SK-N-SH treated with all-trans-retinoic acid at 6 μM for 48 hours (cell line): Measurements from ENCODE around the gene ITGA8.

Source experiments
- ATAC-seq: fragments of 200-7000 bp; cut with Tn5 transposase; 3 replicates; pipeline ENCODE4 v1.9.1; 2020; ENCODE audit warnings: mild to moderate bottlenecking, moderate library complexity
- ARNTL ChIP-seq: fragments of 450-650 bp; formaldehyde crosslinking; IDR thresholded peaks from 2 replicates; pipeline ENCODE4 v1.5.0; 2020; ENCODE audit warnings: low read depth, mild to moderate bottlenecking, moderate library complexity, borderline replicate concordance
- BACH2 ChIP-seq: fragments of 250-450 bp; sonication (Bioruptor Pico); IDR thresholded peaks from 2 replicates; pipeline ENCODE4 v1.9.0; 2021; ENCODE audit warnings: mild to moderate bottlenecking, borderline replicate concordance
- CSDC2 ChIP-seq: fragments of 250-450 bp; sonication (Bioruptor Pico); IDR thresholded peaks from 2 replicates; pipeline ENCODE4 v1.5.0; 2020; ENCODE audit warnings: mild to moderate bottlenecking, moderate library complexity
- ESRRG ChIP-seq: fragments of 250-450 bp; sonication (Bioruptor Pico); IDR thresholded peaks from 2 replicates; pipeline ENCODE4 v1.6.1; 2021; ENCODE audit warnings: mild to moderate bottlenecking
- GLIS3 ChIP-seq: fragments of 250-450 bp; sonication (Bioruptor Pico); IDR thresholded peaks from 2 replicates; pipeline ENCODE4 v1.5.0; 2020; ENCODE audit warnings: mild to moderate bottlenecking, moderate library complexity
- OSR1 ChIP-seq: fragments of 250-450 bp; sonication (Bioruptor Pico); IDR thresholded peaks from 2 replicates; pipeline ENCODE4 v1.8.0; 2022; ENCODE audit warnings: moderate library complexity, mild to moderate bottlenecking, inconsistent platforms
- RARB ChIP-seq: fragments of 250-450 bp; sonication (Bioruptor Pico); IDR thresholded peaks from 2 replicates; pipeline ENCODE4 v1.8.0; 2021; ENCODE audit warnings: mild to moderate bottlenecking, moderate library complexity
- TCF4 ChIP-seq: fragments of 250-450 bp; sonication (Bioruptor Pico); IDR thresholded peaks from 2 replicates; pipeline ENCODE4 v1.8.0; 2021; ENCODE audit warnings: mild to moderate bottlenecking, moderate library complexity, borderline replicate concordance
- TOX ChIP-seq: fragments of 250-450 bp; sonication (Bioruptor Pico); IDR thresholded peaks from 2 replicates; pipeline ENCODE4 v1.8.0; 2021; ENCODE audit warnings: mild to moderate bottlenecking, moderate library complexity, borderline replicate concordance
- ZC3H10 ChIP-seq: fragments of 250-450 bp; sonication (Bioruptor Pico); IDR thresholded peaks from 2 replicates; pipeline ENCODE4 v1.5.1; 2021; ENCODE audit warnings: mild to moderate bottlenecking, moderate library complexity
- ZFP3 ChIP-seq: fragments of 250-450 bp; sonication (Bioruptor Pico); IDR thresholded peaks from 2 replicates; pipeline ENCODE4 v1.5.0; 2020; ENCODE audit warnings: mild to moderate bottlenecking, moderate library complexity
- ZFP30 ChIP-seq: fragments of 450-650 bp; formaldehyde crosslinking; IDR thresholded peaks from 2 replicates; pipeline ENCODE4 v1.5.0; 2022; ENCODE audit warnings: mild to moderate bottlenecking, moderate library complexity
- ZNF70 ChIP-seq: fragments of 450-650 bp; formaldehyde crosslinking; IDR thresholded peaks from 2 replicates; pipeline ENCODE4 v1.5.0; 2020; ENCODE audit warnings: mild to moderate bottlenecking, moderate library complexity
- ZNF8 ChIP-seq: fragments of 450-650 bp; formaldehyde crosslinking; IDR thresholded peaks from 2 replicates; pipeline ENCODE4 v1.5.0; 2020; ENCODE audit warnings: mild to moderate bottlenecking, moderate library complexity
- TF ChIP-seq, protein P1 (sequence below): fragments of 250-450 bp; sonication (Bioruptor Pico); IDR thresholded peaks from 2 replicates; pipeline ENCODE4 v1.5.0; 2020; ENCODE audit warnings: mild to moderate bottlenecking, moderate library complexity
- TF ChIP-seq, protein P2 (sequence below): fragments of 250-450 bp; sonication (Bioruptor Pico); IDR thresholded peaks from 2 replicates; pipeline ENCODE4 v1.8.0; 2020; ENCODE audit warnings: mild to moderate bottlenecking, moderate library complexity, borderline replicate concordance
- TF ChIP-seq, protein P3 (sequence below): fragments of 250-450 bp; sonication (Bioruptor Pico); IDR thresholded peaks from 2 replicates; pipeline ENCODE4 v1.5.1; 2020; ENCODE audit warnings: low read depth, mild to moderate bottlenecking, moderate library complexity
- TF ChIP-seq, protein P4 (sequence below): fragments of 250-450 bp; sonication (Bioruptor Pico); IDR thresholded peaks from 2 replicates; pipeline ENCODE4 v1.8.0; 2021; ENCODE audit warnings: low read depth, mild to moderate bottlenecking, moderate library complexity, borderline replicate concordance

ITGA8 gene

DNA sequence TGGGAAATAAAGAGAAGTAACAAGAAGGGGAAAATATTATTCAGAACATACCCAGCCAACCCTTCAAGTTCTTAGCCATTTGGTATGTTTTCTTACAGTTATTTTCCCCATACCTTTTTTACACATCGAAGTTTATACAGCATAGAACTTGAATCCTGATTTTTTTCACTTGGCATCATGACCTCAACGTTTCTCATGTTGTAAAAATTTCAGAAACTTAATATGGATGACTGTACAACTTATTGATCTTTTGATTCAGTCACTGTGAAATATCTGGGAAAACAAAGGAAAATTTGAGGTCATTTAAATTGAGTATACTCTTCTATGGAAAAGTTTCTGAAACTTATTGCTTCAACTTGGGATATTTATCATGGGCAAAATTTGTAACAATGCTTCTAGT lies 245.1 kb downstream of the ITGA8 start (continued):
- TF ChIP-seq, protein P1, sequence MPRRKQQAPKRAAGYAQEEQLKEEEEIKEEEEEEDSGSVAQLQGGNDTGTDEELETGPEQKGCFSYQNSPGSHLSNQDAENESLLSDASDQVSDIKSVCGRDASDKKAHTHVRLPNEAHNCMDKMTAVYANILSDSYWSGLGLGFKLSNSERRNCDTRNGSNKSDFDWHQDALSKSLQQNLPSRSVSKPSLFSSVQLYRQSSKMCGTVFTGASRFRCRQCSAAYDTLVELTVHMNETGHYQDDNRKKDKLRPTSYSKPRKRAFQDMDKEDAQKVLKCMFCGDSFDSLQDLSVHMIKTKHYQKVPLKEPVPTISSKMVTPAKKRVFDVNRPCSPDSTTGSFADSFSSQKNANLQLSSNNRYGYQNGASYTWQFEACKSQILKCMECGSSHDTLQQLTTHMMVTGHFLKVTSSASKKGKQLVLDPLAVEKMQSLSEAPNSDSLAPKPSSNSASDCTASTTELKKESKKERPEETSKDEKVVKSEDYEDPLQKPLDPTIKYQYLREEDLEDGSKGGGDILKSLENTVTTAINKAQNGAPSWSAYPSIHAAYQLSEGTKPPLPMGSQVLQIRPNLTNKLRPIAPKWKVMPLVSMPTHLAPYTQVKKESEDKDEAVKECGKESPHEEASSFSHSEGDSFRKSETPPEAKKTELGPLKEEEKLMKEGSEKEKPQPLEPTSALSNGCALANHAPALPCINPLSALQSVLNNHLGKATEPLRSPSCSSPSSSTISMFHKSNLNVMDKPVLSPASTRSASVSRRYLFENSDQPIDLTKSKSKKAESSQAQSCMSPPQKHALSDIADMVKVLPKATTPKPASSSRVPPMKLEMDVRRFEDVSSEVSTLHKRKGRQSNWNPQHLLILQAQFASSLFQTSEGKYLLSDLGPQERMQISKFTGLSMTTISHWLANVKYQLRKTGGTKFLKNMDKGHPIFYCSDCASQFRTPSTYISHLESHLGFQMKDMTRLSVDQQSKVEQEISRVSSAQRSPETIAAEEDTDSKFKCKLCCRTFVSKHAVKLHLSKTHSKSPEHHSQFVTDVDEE (CRISPR knock-in tag): no peak
- TF ChIP-seq RARB (CRISPR knock-in tag): no peak
- no peak for TF ChIP-seq CSDC2
- TF ChIP-seq GLIS3 (CRISPR knock-in tag): no peak
- TF ChIP-seq ZC3H10 (CRISPR knock-in tag): no peak
- TF ChIP-seq ESRRG (CRISPR knock-in tag): no peak
- TF ChIP-seq ZFP3 (CRISPR knock-in tag): no peak
- no peak for TF ChIP-seq ZNF70
- TF ChIP-seq TOX (CRISPR knock-in tag): no peak
- TF ChIP-seq, protein P2, sequence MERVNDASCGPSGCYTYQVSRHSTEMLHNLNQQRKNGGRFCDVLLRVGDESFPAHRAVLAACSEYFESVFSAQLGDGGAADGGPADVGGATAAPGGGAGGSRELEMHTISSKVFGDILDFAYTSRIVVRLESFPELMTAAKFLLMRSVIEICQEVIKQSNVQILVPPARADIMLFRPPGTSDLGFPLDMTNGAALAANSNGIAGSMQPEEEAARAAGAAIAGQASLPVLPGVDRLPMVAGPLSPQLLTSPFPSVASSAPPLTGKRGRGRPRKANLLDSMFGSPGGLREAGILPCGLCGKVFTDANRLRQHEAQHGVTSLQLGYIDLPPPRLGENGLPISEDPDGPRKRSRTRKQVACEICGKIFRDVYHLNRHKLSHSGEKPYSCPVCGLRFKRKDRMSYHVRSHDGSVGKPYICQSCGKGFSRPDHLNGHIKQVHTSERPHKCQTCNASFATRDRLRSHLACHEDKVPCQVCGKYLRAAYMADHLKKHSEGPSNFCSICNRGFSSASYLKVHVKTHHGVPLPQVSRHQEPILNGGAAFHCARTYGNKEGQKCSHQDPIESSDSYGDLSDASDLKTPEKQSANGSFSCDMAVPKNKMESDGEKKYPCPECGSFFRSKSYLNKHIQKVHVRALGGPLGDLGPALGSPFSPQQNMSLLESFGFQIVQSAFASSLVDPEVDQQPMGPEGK: no peak
- no peak for TF ChIP-seq OSR1 (CRISPR knock-in tag)
- TF ChIP-seq BACH2 (CRISPR knock-in tag): no peak
- TF ChIP-seq, all 23 proteins: peak for 0

DNA sequence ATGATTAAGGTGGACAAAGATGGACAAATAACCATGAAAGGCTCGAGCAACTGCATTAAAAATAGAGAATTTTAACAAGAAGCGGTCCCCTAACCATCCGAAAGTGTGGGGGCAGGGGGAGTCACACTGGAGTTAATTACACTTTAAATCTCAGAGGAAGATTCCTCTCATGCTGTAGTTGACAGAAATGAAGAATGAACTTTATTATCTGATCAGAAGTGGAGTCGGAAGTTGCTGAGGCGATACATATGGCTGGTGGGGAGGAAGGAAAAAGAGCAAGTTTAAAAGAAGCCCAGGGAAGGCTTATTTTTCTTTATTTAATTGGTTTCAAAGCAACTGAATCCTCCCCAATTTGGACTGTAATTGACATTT lies 246.3 kb downstream of the ITGA8 start:
- TF ChIP-seq ARNTL (CRISPR knock-in tag): no peak
- TF ChIP-seq, protein P3, sequence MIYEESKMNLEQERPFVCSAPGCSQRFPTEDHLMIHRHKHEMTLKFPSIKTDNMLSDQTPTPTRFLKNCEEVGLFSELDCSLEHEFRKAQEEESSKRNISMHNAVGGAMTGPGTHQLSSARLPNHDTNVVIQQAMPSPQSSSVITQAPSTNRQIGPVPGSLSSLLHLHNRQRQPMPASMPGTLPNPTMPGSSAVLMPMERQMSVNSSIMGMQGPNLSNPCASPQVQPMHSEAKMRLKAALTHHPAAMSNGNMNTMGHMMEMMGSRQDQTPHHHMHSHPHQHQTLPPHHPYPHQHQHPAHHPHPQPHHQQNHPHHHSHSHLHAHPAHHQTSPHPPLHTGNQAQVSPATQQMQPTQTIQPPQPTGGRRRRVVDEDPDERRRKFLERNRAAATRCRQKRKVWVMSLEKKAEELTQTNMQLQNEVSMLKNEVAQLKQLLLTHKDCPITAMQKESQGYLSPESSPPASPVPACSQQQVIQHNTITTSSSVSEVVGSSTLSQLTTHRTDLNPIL: no peak
- TF ChIP-seq ESRRG (CRISPR knock-in tag): no peak
- ATAC-seq: no peak

DNA sequence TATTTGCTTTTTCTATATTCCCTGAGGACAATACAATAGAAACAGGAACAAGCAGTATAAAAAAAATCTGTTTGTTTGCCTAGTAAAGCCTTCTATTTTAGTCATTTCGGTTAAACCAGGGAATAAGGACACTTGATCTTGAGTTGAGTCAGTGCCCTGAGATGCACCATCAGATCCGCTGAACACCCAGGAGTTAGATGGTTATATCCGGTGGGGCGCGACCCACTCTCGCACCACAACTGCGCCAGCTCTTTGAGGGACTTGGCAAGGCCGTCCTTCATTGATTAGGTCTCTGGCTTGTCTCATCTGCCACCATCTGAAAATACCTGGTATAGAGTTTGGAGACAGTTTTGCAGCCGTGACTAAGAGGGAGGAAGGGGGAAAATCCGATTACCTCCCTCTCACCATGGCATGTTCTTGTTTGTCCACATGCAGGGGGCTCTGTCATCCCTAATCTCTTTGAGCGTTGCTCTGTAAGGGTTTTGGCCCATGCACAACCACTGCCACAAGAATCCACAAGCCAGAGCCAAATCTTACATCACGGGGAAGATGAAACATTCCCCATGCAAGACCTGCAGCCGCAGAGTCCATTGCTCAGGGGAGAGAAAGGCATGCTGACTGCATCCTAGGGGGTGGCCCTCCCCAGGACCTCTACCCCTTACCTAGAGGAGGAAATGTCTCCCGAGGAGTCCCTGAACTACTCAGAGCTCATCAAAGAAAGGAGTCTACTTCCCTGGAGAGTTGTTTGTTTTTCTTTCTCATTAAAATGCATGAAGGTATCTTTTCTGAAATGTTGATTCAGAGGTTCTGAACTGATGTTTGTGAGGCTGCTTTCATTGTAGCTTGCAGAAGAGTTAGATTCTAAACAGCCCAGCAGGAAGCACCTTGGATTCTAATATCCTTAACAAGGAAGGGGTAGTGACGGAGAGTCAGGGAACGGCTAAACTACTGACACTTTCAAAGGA lies 247.0 kb downstream of the ITGA8 start:
- ATAC-seq: peak; percentile 30; the same call in 1 of the 3 replicates
- no peak for TF ChIP-seq ZFP3 (CRISPR knock-in tag)
- TF ChIP-seq, all 23 proteins: peak for 0

DNA sequence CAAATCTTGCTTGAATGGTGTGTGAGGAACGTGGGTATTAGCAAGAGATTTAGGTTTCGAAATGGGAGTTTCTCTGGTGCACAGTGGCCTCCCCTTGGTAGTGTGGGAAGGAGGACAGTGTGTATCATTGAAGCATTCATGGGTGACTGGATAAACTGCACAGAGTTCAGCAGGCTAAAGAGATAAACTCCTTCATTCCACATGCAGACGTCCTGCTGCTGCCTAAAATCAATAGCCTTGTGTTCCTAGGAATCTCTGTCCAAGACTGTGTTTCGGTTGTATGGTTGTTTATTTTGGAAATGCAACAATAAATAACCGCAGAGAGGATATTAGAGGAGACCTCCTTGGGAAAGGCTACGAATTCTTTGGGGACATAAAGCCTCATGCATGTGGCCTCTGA lies 247.7 kb downstream of the ITGA8 start:
- no peak for ATAC-seq
- TF ChIP-seq, protein P1 (CRISPR knock-in tag): no peak
- TF ChIP-seq ZFP30 (no peak), OSR1 (CRISPR knock-in tag) (no peak), ZNF70 (no peak), CSDC2 (no peak), ARNTL (CRISPR knock-in tag) (no peak), ZNF8 (no peak), ZC3H10 (CRISPR knock-in tag) (no peak), TOX (CRISPR knock-in tag) (no peak), TCF4 (CRISPR knock-in tag) (no peak)
- TF ChIP-seq, protein P3: no peak
- TF ChIP-seq, protein P4, sequence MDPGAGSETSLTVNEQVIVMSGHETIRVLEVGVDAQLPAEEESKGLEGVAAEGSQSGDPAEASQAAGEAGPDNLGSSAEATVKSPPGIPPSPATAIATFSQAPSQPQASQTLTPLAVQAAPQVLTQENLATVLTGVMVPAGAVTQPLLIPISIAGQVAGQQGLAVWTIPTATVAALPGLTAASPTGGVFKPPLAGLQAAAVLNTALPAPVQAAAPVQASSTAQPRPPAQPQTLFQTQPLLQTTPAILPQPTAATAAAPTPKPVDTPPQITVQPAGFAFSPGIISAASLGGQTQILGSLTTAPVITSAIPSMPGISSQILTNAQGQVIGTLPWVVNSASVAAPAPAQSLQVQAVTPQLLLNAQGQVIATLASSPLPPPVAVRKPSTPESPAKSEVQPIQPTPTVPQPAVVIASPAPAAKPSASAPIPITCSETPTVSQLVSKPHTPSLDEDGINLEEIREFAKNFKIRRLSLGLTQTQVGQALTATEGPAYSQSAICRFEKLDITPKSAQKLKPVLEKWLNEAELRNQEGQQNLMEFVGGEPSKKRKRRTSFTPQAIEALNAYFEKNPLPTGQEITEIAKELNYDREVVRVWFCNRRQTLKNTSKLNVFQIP (CRISPR knock-in tag): no peak
- TF ChIP-seq, protein P2: no peak
